T47D (cell line): ENCODE data around the gene DESI1.
"Not testable (repeated sequence)": the region's sequence is repeated elsewhere in the genome, so short reads cannot be mapped to it uniquely, and the experiment has no call there.

ENCODE experiments used
- DNase-seq, 2 experiments: peaks; one replicate each; pipeline versions ENCODE4 v3.0.0 to v3.0.0-alpha.2; 2011 to 2012; ENCODE audit warnings: low read depth in 1 of 2, low spot score in 1 of 2
- JUND ChIP-seq: IDR thresholded peaks from 2 replicates; pipeline ENCODE4 v1.6.1; 2012; ENCODE audit warnings: low read depth
- in situ Hi-C: cut with HindIII; loops from 2 replicates; pipeline ENCODE4 v1.10.0; 2016; ENCODE audit warnings: low sequenced_read_pairs, low pct_unique_long_range_greater_than_20kb

The DESI1 gene

DNA sequence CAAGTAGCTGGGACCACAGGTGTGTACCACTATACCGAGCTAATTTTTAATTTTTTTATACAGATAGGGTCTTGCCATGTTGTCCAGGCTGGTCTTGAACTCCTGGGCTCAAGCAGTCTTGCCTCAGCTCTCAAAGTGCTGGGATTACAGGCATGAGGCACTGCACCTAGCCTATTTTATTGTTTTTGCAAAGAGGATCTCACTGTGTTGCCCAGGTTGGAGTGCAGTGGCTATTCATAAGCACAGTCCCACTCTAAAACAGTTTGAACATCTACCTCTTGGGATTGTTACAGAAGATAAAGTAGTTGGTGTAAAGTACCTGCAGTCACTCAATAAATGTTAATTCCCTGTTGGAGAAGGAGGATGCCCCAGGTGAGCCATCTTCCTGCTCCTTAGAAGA lies 29.4 kb upstream of the DESI1 start:
- DNase-seq: no peak
- TF ChIP-seq JUND: no peak
- in situ Hi-C loops: no loop called here

DNA sequence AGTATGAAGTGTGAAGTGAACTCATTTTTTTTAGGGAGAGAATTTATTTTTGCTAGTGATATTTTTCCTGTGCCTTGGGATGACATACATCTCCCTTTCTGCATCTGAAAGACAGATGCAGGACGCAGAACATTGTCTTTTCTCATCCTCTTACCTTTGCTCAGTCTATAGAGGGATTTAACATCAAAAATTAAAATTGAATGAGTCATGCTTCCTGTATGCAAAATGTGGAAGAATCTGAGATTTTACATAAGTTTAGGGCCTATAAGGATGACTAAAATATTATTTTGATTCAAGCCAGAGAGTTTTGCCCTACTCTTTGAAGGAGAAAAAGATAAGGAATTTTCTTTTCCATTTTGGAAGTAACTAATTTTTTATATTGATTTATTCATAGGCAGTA lies 27.6 kb upstream of the DESI1 start:
- in situ Hi-C loops: no loop called here
- no peak for TF ChIP-seq JUND
- DNase-seq: no peak

DNA sequence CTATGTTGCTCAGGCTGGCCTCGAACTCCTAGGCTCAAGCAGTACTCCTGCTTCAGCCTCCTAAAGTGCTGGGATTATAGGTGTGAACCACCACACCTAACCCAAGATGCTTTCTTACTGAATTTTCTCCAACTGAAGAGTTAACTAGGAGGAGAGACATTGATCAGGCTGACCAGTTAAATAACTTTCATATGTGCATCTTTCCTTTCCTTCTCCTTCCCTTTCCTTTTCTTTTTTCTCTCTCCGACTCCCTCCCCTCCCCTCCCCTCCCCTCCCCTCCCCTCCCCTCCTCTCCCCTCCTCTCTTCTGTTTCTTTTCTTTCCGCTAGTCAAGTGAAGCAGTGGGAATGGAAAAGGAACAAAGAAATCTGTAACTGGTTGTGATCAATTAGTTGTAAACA lies 26.9 kb upstream of the DESI1 start:
- in situ Hi-C loops: no loop called here
- no peak for DNase-seq
- TF ChIP-seq JUND: no peak

- no peak for DNase-seq
- TF ChIP-seq JUND: no peak
- in situ Hi-C loops: no loop called here
Observed at GRCh38 chr22:41642331-41643110, 21.7 kb upstream of the DESI1 start.

GRCh38 chr22:41641854-41642253 lies 21.0 kb upstream of the DESI1 start:
- in situ Hi-C loops: no loop called here
- no peak for DNase-seq
- no peak for TF ChIP-seq JUND

GRCh38 chr22:41638748-41639147 lies 17.9 kb upstream of the DESI1 start:
- DNase-seq: no peak
- no peak for TF ChIP-seq JUND
- in situ Hi-C loops: no loop called here

GRCh38 chr22:41638124-41638523 lies 17.3 kb upstream of the DESI1 start:
- in situ Hi-C loops: no loop called here
- TF ChIP-seq JUND: no peak
- no peak for DNase-seq

- in situ Hi-C loops, DNase-seq: not testable (repeated sequence)
Observed at GRCh38 chr22:41637623-41638022, 16.8 kb upstream of the DESI1 start.

GRCh38 chr22:41636467-41636866 lies 15.6 kb upstream of the DESI1 start:
- no peak for TF ChIP-seq JUND
- in situ Hi-C loops: no loop called here
- no peak for DNase-seq

DNA sequence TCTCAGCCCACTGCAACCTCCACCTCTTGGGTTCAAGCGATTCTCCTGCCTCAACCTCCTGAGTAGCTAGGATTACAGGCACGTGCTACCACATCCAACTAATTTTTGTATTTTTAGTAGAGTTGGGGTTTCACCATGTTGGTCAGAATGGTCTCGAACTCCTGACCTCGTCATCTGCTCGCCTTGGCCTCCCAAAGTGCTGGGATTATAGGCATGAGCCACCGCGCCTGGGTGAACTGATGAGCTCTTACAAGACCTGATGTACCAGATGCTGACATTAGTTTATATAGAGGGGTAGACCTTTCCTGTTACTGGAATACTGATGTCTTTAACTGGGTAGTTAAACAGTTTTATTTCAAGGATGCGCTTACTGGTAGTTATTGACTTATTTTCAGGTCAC lies 13.8 kb upstream of the DESI1 start:
- in situ Hi-C loops, DNase-seq: not testable (repeated sequence)

DNA sequence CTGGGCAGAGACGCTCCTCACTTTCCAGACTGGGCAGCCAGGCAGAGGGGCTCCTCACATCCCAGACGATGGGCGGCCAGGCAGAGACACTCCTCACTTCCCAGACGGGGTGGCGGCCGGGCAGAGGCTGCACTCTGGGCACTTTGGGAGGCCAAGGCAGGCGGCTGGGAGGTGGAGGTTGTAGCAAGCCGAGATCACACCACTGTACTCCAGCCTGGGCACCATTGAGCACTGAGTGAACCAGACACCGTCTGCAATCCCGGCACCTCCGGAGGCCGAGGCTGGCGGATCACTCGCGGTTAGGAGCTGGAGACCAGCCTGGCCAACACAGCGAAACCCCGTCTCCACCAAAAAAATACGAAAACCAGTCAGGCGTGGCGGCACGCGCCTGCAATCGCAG lies 10.8 kb upstream of the DESI1 start:
- in situ Hi-C loops, DNase-seq: not testable (repeated sequence)

DNA sequence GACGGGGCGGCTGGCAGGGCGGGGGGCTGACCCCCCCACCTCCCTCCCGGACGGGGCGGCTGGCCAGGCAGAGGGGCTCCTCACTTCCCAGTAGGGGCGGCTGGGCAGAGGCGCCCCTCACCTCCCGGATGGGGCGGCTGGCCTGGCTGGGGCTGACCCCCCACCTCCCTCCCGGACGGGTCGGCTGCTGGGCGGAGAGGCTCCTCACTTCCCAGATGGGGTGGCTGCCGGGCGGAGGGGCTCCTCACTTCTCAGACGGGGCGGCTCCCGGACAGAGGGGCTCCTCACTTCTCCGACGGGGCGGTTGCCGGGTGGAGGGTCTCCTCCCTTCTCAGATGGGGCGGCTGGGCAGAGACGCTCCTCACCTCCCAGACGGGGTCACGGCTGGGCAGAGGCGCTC lies 10.3 kb upstream of the DESI1 start:
- in situ Hi-C loops, DNase-seq: not testable (repeated sequence)

DNA sequence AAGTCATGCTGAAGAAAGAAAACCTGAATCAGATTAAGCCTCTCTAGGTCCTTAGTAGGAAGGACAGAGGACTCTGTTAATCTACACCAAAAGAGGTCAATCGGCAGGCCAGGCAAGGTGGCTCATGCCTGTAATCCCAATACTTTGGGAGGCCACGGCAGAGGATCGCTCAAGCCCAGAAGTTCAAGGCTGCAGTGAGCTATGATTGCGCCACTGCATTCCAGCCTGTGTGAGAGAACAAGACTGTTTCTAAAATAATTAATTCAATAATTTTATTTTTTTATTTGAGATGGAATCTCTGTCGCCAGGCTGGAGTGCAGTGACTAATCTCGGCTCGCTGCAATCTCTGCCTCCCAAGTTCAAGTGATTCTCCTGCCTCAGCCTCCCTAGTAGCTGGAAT lies 4.7 kb upstream of the DESI1 start:
- in situ Hi-C loops: no loop called here
- no peak for TF ChIP-seq JUND
- DNase-seq: no peak

DNA sequence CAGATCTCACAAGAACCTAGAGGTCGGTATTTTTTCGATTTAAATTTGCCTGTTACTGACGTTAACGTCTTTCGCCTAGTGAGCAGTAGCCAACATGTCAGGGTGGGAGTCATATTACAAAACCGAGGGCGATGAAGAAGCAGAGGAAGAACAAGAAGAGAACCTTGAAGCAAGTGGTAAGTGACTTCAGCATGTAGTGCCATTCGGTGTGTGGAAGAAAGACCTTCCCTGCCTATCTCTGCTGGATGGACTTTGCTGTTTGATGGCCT lies 1.0 kb upstream of the DESI1 start:
- in situ Hi-C loops: no loop called here
- DNase-seq: no peak
- no peak for TF ChIP-seq JUND
